ENCODE results near the gene TMEM116.

- TF ChIP-seq POLR2AphosphoS5 (IDR thresholded peaks at IDR 0.05; ENCODE audit: low read depth, low read length) (no peak), POLR2A (IDR thresholded peaks at IDR 0.05; ENCODE audit: low read depth, low read length) (no peak), TAF1 (IDR thresholded peaks at IDR 0.05; ENCODE audit: borderline replicate concordance, low read depth, low read length) (no peak)
Measured at GRCh38 chr12:111926631-111927030, 86.3 kb downstream of the TMEM116 start.
